GM18499 (cell line): Measurements from ENCODE around the gene PRPF18.

Experiments
- ATAC-seq: cut with Tn5 transposase; IDR thresholded peaks from one replicate; pipeline ENCODE4 v1.9.1; 2021; ENCODE audit warnings: moderate number of reproducible peaks; ENCODE audit not compliant: insufficient read depth, unreplicated experiment

PRPF18 gene

GRCh38 chr10:13636776-13637175 is 50.0 kb downstream of the PRPF18 start:
- ATAC-seq, result no peak

- no peak for ATAC-seq
Observed at GRCh38 chr10:13637303-13637856, 50.6 kb downstream of the PRPF18 start.

- no peak for ATAC-seq
Observed at GRCh38 chr10:13637894-13638293, 51.1 kb downstream of the PRPF18 start.

- ATAC-seq, result no peak
Observed at GRCh38 chr10:13642293-13642692, 55.5 kb downstream of the PRPF18 start.

GRCh38 chr10:13643016-13643415 is 56.3 kb downstream of the PRPF18 start:
- no peak for ATAC-seq

GRCh38 chr10:13644866-13645265 is 58.1 kb downstream of the PRPF18 start:
- no peak for ATAC-seq

GRCh38 chr10:13648425-13648824 is 61.7 kb downstream of the PRPF18 start:
- no peak for ATAC-seq

- no peak for ATAC-seq
Observed at GRCh38 chr10:13649844-13650520, 63.2 kb downstream of the PRPF18 start.

GRCh38 chr10:13650961-13651360 is 64.2 kb downstream of the PRPF18 start:
- no peak for ATAC-seq

- no peak for ATAC-seq
Observed at GRCh38 chr10:13651969-13652720, 65.4 kb downstream of the PRPF18 start.

GRCh38 chr10:13652860-13653259 is 66.1 kb downstream of the PRPF18 start:
- no peak for ATAC-seq

- no peak for ATAC-seq
Observed at GRCh38 chr10:13654118-13654830, 67.5 kb downstream of the PRPF18 start.

- ATAC-seq, result no peak
Observed at GRCh38 chr10:13654846-13655245, 68.1 kb downstream of the PRPF18 start.

- ATAC-seq, result no peak
Observed at GRCh38 chr10:13656337-13657100, 69.8 kb downstream of the PRPF18 start.

- no peak for ATAC-seq
Observed at GRCh38 chr10:13657101-13657680, 70.4 kb downstream of the PRPF18 start.

- ATAC-seq, result no peak
Observed at GRCh38 chr10:13658264-13658663, 71.5 kb downstream of the PRPF18 start.

GRCh38 chr10:13658871-13659685 is 72.3 kb downstream of the PRPF18 start:
- ATAC-seq, result no peak

GRCh38 chr10:13659887-13660550 is 73.3 kb downstream of the PRPF18 start:
- no peak for ATAC-seq

GRCh38 chr10:13660551-13660920 is 73.8 kb downstream of the PRPF18 start:
- ATAC-seq, result no peak
